Fibroblast of villous mesenchyme (primary cell): ENCODE measurements around the gene AIFM2. TPM values are rescaled to one million over a fixed set of nuclear protein-coding genes. Genes with fewer than 3 reads are reported as not detected.
"Not testable (repeated sequence)": the region's sequence is repeated elsewhere in the genome, so short reads cannot be mapped to it uniquely, and the experiment has no call there.

ENCODE experiments used
- DNase-seq: peaks from one replicate; pipeline ENCODE4 v3.0.0-alpha.2; 2010; ENCODE audit warnings: low read depth
- H3K4me3 ChIP-seq: 2 replicates; pipeline ENCODE4 v1.5.1; 2011; ENCODE audit warnings: low read depth, mild to moderate bottlenecking, low read length
- CTCF ChIP-seq: IDR thresholded peaks from 2 replicates; pipeline ENCODE4 v1.5.1; 2012; ENCODE audit warnings: low read depth, mild to moderate bottlenecking, low read length; ENCODE audit not compliant: insufficient read depth
- total RNA-seq: library from RNA; depleted of rRNA; stranded (reverse); fragments of >200 nt; gene quantifications from 2 replicates; pipeline ENCODE4 v1.2.3, GENCODE V29; 2012

The AIFM2 gene
- total RNA-seq, 1 donor: 7.8 TPM

GRCh38 chr10:70123817-70124216, 8.8 kb downstream of the AIFM2 start:
- TF ChIP-seq CTCF: no peak
- H3K4me3 ChIP-seq: no peak overlapping the region
- DNase-seq: no peak

GRCh38 chr10:70123166-70123565, 9.5 kb downstream of the AIFM2 start:
- DNase-seq, H3K4me3 ChIP-seq: not testable (repeated sequence)

GRCh38 chr10:70122742-70123141, 9.9 kb downstream of the AIFM2 start:
- DNase-seq: peak; percentile 46
- no peak for TF ChIP-seq CTCF
- no peak overlapping the region for H3K4me3 ChIP-seq

- DNase-seq: no peak
- H3K4me3 ChIP-seq: no peak overlapping the region
- TF ChIP-seq CTCF: no peak
Measured at GRCh38 chr10:70121281-70121949, 11.2 kb downstream of the AIFM2 start.

GRCh38 chr10:70120417-70120816, 12.2 kb downstream of the AIFM2 start:
- no peak for TF ChIP-seq CTCF
- no peak overlapping the region for H3K4me3 ChIP-seq
- no peak for DNase-seq

DNA sequence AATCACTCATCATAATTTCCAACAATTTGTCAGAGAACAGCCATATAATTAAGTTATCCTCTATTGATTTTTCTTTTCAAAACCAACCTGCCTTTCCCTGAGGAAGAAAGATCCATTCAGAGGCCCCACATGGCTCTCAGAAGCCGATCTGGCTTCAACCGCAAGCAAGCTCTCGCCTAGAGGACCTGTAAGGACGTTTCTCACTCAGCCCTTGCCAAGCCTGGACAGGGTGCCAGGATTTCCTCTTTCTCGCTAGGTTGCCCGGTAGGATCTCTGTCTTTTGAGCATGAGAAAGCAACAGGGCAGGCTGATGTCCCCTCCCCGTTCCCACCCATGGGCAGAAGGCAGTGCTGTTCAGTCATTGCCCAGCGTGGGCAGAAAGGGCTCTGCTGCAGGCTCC, 13.0 kb downstream of the AIFM2 start:
- H3K4me3 ChIP-seq: no peak overlapping the region
- no peak for DNase-seq
- no peak for TF ChIP-seq CTCF

DNA sequence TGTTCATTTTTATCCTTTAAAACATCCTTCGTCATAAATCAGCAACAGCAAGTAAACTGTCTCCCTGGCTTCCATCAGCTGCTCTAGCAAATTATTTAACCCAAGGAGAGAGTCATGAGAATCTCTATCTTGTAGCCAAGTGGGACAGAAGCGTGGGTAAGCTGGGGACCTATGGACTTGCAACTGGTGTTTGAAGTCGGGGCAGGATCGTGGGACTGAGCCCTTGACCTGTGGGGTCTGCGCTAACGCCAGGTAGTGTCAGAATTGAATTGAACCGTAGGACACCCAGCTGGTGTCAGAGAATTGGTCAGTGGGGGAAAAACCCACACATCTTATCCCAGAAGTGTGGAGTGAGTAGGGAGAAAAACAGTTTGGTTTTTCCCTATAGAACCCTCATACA, 13.4 kb downstream of the AIFM2 start:
- no peak for DNase-seq
- no peak for TF ChIP-seq CTCF
- no peak overlapping the region for H3K4me3 ChIP-seq
